HepG2 (cell line): ENCODE measurements around the gene DRC7. TPM values are rescaled to one million over a fixed set of nuclear protein-coding genes. Genes with fewer than 3 reads are reported as not detected.

Experiments used
- AGO1 ChIP-seq: fragments of 200-400 bp; formaldehyde crosslinking; IDR thresholded peaks from 2 replicates; pipeline ENCODE4 v1.6.1; 2017; ENCODE audit warnings: mild to moderate bottlenecking, low read depth, low read length, moderate library complexity; ENCODE audit not compliant: poor library complexity, severe bottlenecking
- ARID5B ChIP-seq: IDR thresholded peaks from 2 replicates; pipeline ENCODE4 v1.4.0; 2020; ENCODE audit warnings: mild to moderate bottlenecking, missing genetic modification reagents
- ATF7 ChIP-seq, 2 experiments: fragments of 450-650 bp in 1 of 2; sonication (generic) in 1 of 2; formaldehyde crosslinking in 1 of 2; IDR thresholded peaks; 2 replicates each; pipeline versions ENCODE4 v1.4.0 to v1.6.1; 2016 to 2020; ENCODE audit warnings: antibody characterized with exemption in 1 of 2, mild to moderate bottlenecking in 1 of 2, missing genetic modification reagents in 1 of 2
- HOXA7 ChIP-seq: sonication (generic); formaldehyde crosslinking; IDR thresholded peaks from 2 replicates; pipeline ENCODE4 v1.8.1; 2022; ENCODE audit warnings: mild to moderate bottlenecking, missing genetic modification reagents, moderate library complexity
- JARID2 ChIP-seq: sonication (generic); formaldehyde crosslinking; IDR thresholded peaks from 2 replicates; pipeline ENCODE4 v1.8.1; 2023; ENCODE audit warnings: missing genetic modification reagents, inconsistent platforms; ENCODE audit not compliant: insufficient replicate concordance
- KDM5A ChIP-seq: fragments of 200-600 bp; sonication (generic); IDR thresholded peaks from 2 replicates; pipeline ENCODE4 v1.7.0; 2018; ENCODE audit warnings: antibody characterized with exemption, mild to moderate bottlenecking, low read length, borderline replicate concordance
- MATR3 ChIP-seq: sonication (generic); formaldehyde crosslinking; IDR thresholded peaks from 2 replicates; pipeline ENCODE4 v1.4.0; 2020; ENCODE audit warnings: missing genetic modification reagents
- MBD4 ChIP-seq: IDR thresholded peaks from 2 replicates; pipeline ENCODE4 v1.6.1; 2012; ENCODE audit warnings: low read length, inconsistent platforms, borderline replicate concordance
- MIER3 ChIP-seq: IDR thresholded peaks from 2 replicates; pipeline ENCODE4 v1.6.1; 2016; ENCODE audit warnings: missing compliant biosample characterization, borderline replicate concordance
- MIXL1 ChIP-seq: IDR thresholded peaks from 2 replicates; pipeline ENCODE4 v1.6.1; 2016
- NFKBIZ ChIP-seq: IDR thresholded peaks from 2 replicates; pipeline ENCODE4 v1.6.1; 2018; ENCODE audit warnings: missing genetic modification reagents, missing compliant biosample characterization
- NONO ChIP-seq, 2 experiments: fragments of 450-650 bp in 1 of 2; sonication (generic) in 1 of 2; formaldehyde crosslinking in 1 of 2; IDR thresholded peaks in 1 of 2; conservative IDR thresholded peaks in 1 of 2; 2 replicates each; pipeline versions ENCODE4 v1.6.1 to v1.8.0; 2017 to 2022; ENCODE audit warnings: mild to moderate bottlenecking in 1 of 2, missing genetic modification reagents in 1 of 2, moderate library complexity in 1 of 2
- NR3C1 ChIP-seq: sonication (generic); formaldehyde crosslinking; IDR thresholded peaks from 2 replicates; pipeline ENCODE4 v1.4.0; 2020; ENCODE audit warnings: missing genetic modification reagents
- RORA ChIP-seq: sonication (generic); formaldehyde crosslinking; IDR thresholded peaks from 2 replicates; pipeline ENCODE4 v1.5.0; 2020; ENCODE audit warnings: mild to moderate bottlenecking, missing genetic modification reagents, moderate library complexity
- SIX1 ChIP-seq: sonication (generic); formaldehyde crosslinking; IDR thresholded peaks from 2 replicates; pipeline ENCODE4 v1.4.0; 2020; ENCODE audit warnings: missing genetic modification reagents, borderline replicate concordance
- SNAI1 ChIP-seq: sonication (generic); formaldehyde crosslinking; IDR thresholded peaks from 2 replicates; pipeline ENCODE4 v1.5.0; 2020; ENCODE audit warnings: mild to moderate bottlenecking, missing genetic modification reagents, borderline replicate concordance
- SPEN ChIP-seq: sonication (generic); formaldehyde crosslinking; IDR thresholded peaks from 2 replicates; pipeline ENCODE4 v1.5.1; 2020; ENCODE audit warnings: low read depth, mild to moderate bottlenecking, missing genetic modification reagents
- TBX3 ChIP-seq: fragments of 450-650 bp; IDR thresholded peaks from 2 replicates; pipeline ENCODE4 v1.6.1; 2017; ENCODE audit warnings: antibody characterized with exemption, mild to moderate bottlenecking, inconsistent platforms, borderline replicate concordance
- THAP11 ChIP-seq: IDR thresholded peaks from 2 replicates; pipeline ENCODE4 v1.6.1; 2016; ENCODE audit warnings: missing biosample characterization, missing genetic modification reagents
- WIZ ChIP-seq: sonication (generic); formaldehyde crosslinking; IDR thresholded peaks from 2 replicates; pipeline ENCODE4 v1.5.1; 2020; ENCODE audit warnings: mild to moderate bottlenecking, missing genetic modification reagents
- ZBTB1 ChIP-seq: sonication (generic); formaldehyde crosslinking; IDR thresholded peaks from 2 replicates; pipeline ENCODE4 v1.4.0; 2020; ENCODE audit warnings: missing genetic modification reagents, borderline replicate concordance
- ZNF121 ChIP-seq: sonication (generic); formaldehyde crosslinking; IDR thresholded peaks from 2 replicates; pipeline ENCODE4 v1.5.0; 2020; ENCODE audit warnings: mild to moderate bottlenecking, missing genetic modification reagents
- ZNF124 ChIP-seq: sonication (generic); formaldehyde crosslinking; IDR thresholded peaks from 2 replicates; pipeline ENCODE4 v1.4.0; 2020; ENCODE audit warnings: missing genetic modification reagents
- ZNF138 ChIP-seq: sonication (generic); formaldehyde crosslinking; IDR thresholded peaks from 2 replicates; pipeline ENCODE4 v1.5.0; 2020; ENCODE audit warnings: mild to moderate bottlenecking, low read depth, missing genetic modification reagents
- ZNF331 ChIP-seq: sonication (generic); formaldehyde crosslinking; IDR thresholded peaks from 2 replicates; pipeline ENCODE4 v1.4.0; 2020; ENCODE audit warnings: missing genetic modification reagents
- ZNF350 ChIP-seq: sonication (generic); formaldehyde crosslinking; IDR thresholded peaks from 2 replicates; pipeline ENCODE4 v1.4.0; 2020; ENCODE audit warnings: mild to moderate bottlenecking, low read depth, missing genetic modification reagents, borderline replicate concordance
- ZNF501 ChIP-seq: sonication (generic); formaldehyde crosslinking; IDR thresholded peaks from 2 replicates; pipeline ENCODE4 v1.5.1; 2020; ENCODE audit warnings: mild to moderate bottlenecking, moderate library complexity, missing genetic modification reagents
- ZNF605 ChIP-seq: sonication (generic); formaldehyde crosslinking; IDR thresholded peaks from 2 replicates; pipeline ENCODE4 v1.8.0; 2022; ENCODE audit warnings: mild to moderate bottlenecking, missing genetic modification reagents
- ZNF766 ChIP-seq: sonication (generic); formaldehyde crosslinking; IDR thresholded peaks from 2 replicates; pipeline ENCODE4 v1.5.0; 2020; ENCODE audit warnings: missing genetic modification reagents, borderline replicate concordance
- ZNF850 ChIP-seq: sonication (generic); formaldehyde crosslinking; conservative IDR thresholded peaks from 2 replicates; pipeline ENCODE4 v1.9.0; 2021; ENCODE audit warnings: mild to moderate bottlenecking, missing genetic modification reagents
- ZSCAN29 ChIP-seq: sonication (generic); formaldehyde crosslinking; conservative IDR thresholded peaks from 2 replicates; pipeline ENCODE4 v1.4.0; 2020; ENCODE audit warnings: mild to moderate bottlenecking, missing genetic modification reagents
- polyA plus RNA-seq, 8 experiments: library from polyadenylated mRNA; depleted of rRNA in 3 of 8; stranded (reverse) in 7 of 8; unstranded in 1 of 8; fragments of >200 nt; fragmentation: Illumina TruSeq in 4 of 8; extraction: Trizol in 4 of 8; gene quantifications; 2 replicates each; pipeline versions ENCODE4 v1.2.1 to v1.2.3, GENCODE V29; 2011 to 2016; ENCODE audit warnings: low read depth in 4 of 8, missing spikeins in 1 of 8, mixed read lengths in 1 of 8; ENCODE audit not compliant: insufficient read depth in 1 of 8
- total RNA-seq, 5 experiments: library from RNA; depleted of rRNA; stranded (reverse); fragments of >200 nt; fragmentation: Illumina TruSeq; extraction: Trizol; gene quantifications; 2 replicates each; pipeline ENCODE4 v1.2.3, GENCODE V29; 2016; ENCODE audit warnings: low read depth in 1 of 5

DRC7 gene
- total and polyA plus RNA-seq, 2 of the 13 experiments (the other 11 are each of a cell fraction or from before 2014, with no cell fraction given), result 2.7 to 3.4 TPM

DNA sequence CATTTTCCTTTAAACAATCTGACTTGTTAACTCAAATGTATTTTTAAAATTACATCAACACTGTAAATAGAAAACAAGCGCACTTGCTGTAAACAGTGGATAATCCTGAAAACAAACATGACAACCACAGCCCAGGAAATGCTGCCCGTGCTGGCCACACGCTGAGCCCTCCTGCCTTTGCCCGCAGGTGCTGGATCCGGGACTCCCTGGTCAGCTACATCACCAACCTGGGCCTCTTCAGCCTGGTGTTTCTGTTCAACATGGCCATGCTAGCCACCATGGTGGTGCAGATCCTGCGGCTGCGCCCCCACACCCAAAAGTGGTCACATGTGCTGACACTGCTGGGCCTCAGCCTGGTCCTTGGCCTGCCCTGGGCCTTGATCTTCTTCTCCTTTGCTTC is 33.1 kb upstream of the DRC7 start (continued):
- TF ChIP-seq ZSCAN29 (CRISPR knock-in tag), result no peak
- TF ChIP-seq MBD4, result no peak
- TF ChIP-seq MIER3 (CRISPR knock-in tag), result peak; percentile 19; the same call in 1 of the 2 replicates
- no peak for TF ChIP-seq SIX1 (CRISPR knock-in tag)
- no peak for TF ChIP-seq MIXL1 (CRISPR knock-in tag)
- TF ChIP-seq ZNF121 (CRISPR knock-in tag), result no peak
- no peak for TF ChIP-seq MATR3 (CRISPR knock-in tag)
- 0 out of 2 replicates have a peak, but pooled peaks have one; percentile 0 for TF ChIP-seq ARID5B (CRISPR knock-in tag)
- no peak for TF ChIP-seq ATF7 (IDR thresholded peaks at IDR 0.05)
- TF ChIP-seq ATF7 (CRISPR knock-in tag; IDR thresholded peaks at IDR 0.05), result no peak
- TF ChIP-seq ZNF605 (CRISPR knock-in tag), result no peak
- no peak for TF ChIP-seq KDM5A
- no peak for TF ChIP-seq RORA
- TF ChIP-seq AGO1, result no peak
- no peak for TF ChIP-seq ZNF501 (CRISPR knock-in tag)
- TF ChIP-seq JARID2 (CRISPR knock-in tag), result no peak
- TF ChIP-seq ZNF850 (CRISPR knock-in tag), result no peak
- TF ChIP-seq TBX3, result no peak
- no peak for TF ChIP-seq NFKBIZ (CRISPR knock-in tag)
- TF ChIP-seq ZNF350, result peak; percentile 12; the same call in 1 of the 2 replicates
- TF ChIP-seq ZNF766 (CRISPR knock-in tag), result no peak
- no peak for TF ChIP-seq ZBTB1 (CRISPR knock-in tag)
- TF ChIP-seq SPEN (CRISPR knock-in tag), result peak; percentile 17; the same call in 1 of the 2 replicates
- TF ChIP-seq NONO (IDR thresholded peaks at IDR 0.05), result no peak
- no peak for TF ChIP-seq NONO (CRISPR knock-in tag; conservative IDR thresholded peaks at IDR 0.05)
- TF ChIP-seq THAP11 (CRISPR knock-in tag), result no peak
- TF ChIP-seq WIZ (CRISPR knock-in tag), result no peak
- TF ChIP-seq ZNF331 (CRISPR knock-in tag), result no peak
- TF ChIP-seq ZNF124 (CRISPR knock-in tag), result no peak
- no peak for TF ChIP-seq NR3C1 (CRISPR knock-in tag)
- TF ChIP-seq ZNF138 (CRISPR knock-in tag), result no peak
- TF ChIP-seq SNAI1 (CRISPR knock-in tag), result no peak
- no peak for TF ChIP-seq HOXA7
